Spleen (tissue), 7 donors: ENCODE measurements around the gene GMEB1.
"Not testable (repeated sequence)": the region's sequence is repeated elsewhere in the genome, so short reads cannot be mapped to it uniquely, and the experiment has no call there.

Experiments
- CTCF ChIP-seq, 11 experiments: fragments of 200-600 bp in 7 of 11; fragments of 450-650 bp in 4 of 11; sonication (generic) in 4 of 11; IDR thresholded peaks in 8 of 11; conservative IDR thresholded peaks in 3 of 11; 1 replicate in 7 of 11; 2 replicates in 4 of 11; pipeline versions ENCODE4 v1.4.0 to v1.8.0; 2016 to 2021; ENCODE audit warnings: antibody characterized with exemption in 11 of 11, inconsistent platforms in 4 of 11, mild to moderate bottlenecking in 1 of 11
- POLR2A ChIP-seq, 3 donors: fragments of 450-650 bp; IDR thresholded peaks; one replicate each; pipeline ENCODE4 v1.5.1; 2017; ENCODE audit warnings: antibody characterized with exemption in 3 of 3, mild to moderate bottlenecking in 1 of 3
- donor health status: DM: no; HTN: no; CAD: no; lungs with moderate emphysema.
- donor health status: DM: no; HTN: no; CAD: no.
- donor health status: DM: no; HTN: no; CAD: no.

DNA sequence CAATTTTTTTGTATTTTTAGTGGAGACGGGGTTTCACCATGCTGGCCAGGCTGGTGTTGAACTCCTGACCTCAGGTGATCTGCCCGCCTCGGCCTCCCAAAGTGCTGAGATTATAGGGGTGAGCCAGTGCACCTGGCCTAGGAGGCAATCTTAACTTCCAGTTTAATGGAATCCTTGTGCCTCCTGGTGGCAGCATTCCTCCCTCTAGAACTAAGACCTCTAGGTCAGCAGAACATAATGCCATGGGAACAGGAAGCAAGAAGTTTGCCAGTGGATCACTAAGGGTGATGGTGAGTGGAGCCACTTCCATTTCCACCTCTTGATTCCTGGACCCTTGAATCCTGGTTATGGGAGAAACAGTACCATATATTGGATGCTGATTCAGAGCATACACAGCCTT, 14.7 kb upstream of the GMEB1 start:
- TF ChIP-seq CTCF (IDR thresholded peaks at IDR 0.05 in 8 of 11, conservative IDR thresholded peaks at IDR 0.05 in 3 of 11): peak in 1 of 11 experiments; percentile 10
- not testable (repeated sequence) for TF ChIP-seq POLR2A (IDR thresholded peaks at IDR 0.05)
